Stimulated activated CD4-positive, alpha-beta T cell treated with anti-CD3 and anti-CD28 coated beads, Interleukin-12 subunit alpha, Interleukin-12 subunit beta, amount 100 ng/mL, for 4 hours (primary cell): ENCODE data around the gene EHMT1.
"Not testable (repeated sequence)": the region's sequence is repeated elsewhere in the genome, so short reads cannot be mapped to it uniquely, and the experiment has no call there.

Source experiments
- DNase-seq: peaks from one replicate; pipeline ENCODE4 v3.0.0-alpha.2; 2020

EHMT1 gene

GRCh38 chr9:137793196-137793841, 174.5 kb downstream of the EHMT1 start:
- no peak for DNase-seq

- DNase-seq: no peak
These were observed 176.4 kb downstream of the EHMT1 start for GRCh38 chr9:137795156-137795666.

GRCh38 chr9:137797206-137798120, 178.7 kb downstream of the EHMT1 start:
- DNase-seq: no peak

- no peak for DNase-seq
These were observed 179.3 kb downstream of the EHMT1 start for GRCh38 chr9:137798142-137798541.

- DNase-seq: no peak
These were observed 180.3 kb downstream of the EHMT1 start for GRCh38 chr9:137798901-137799629.

- DNase-seq: no peak
These were observed 180.8 kb downstream of the EHMT1 start for GRCh38 chr9:137799630-137799983.

GRCh38 chr9:137800196-137801022, 181.6 kb downstream of the EHMT1 start:
- no peak for DNase-seq

- DNase-seq: no peak
These were observed 182.2 kb downstream of the EHMT1 start for GRCh38 chr9:137801023-137801319.

- DNase-seq: no peak
These were observed 183.2 kb downstream of the EHMT1 start for GRCh38 chr9:137802021-137802420.

GRCh38 chr9:137802521-137803243, 183.9 kb downstream of the EHMT1 start:
- DNase-seq: no peak

GRCh38 chr9:137804908-137805630, 186.3 kb downstream of the EHMT1 start:
- no peak for DNase-seq

- no peak for DNase-seq
These were observed 189.2 kb downstream of the EHMT1 start for GRCh38 chr9:137807721-137808703.

GRCh38 chr9:137809040-137809576, 190.3 kb downstream of the EHMT1 start:
- no peak for DNase-seq

- not testable (repeated sequence) for DNase-seq
These were observed 191.1 kb downstream of the EHMT1 start for GRCh38 chr9:137809726-137810450.

- no peak for DNase-seq
These were observed 192.6 kb downstream of the EHMT1 start for GRCh38 chr9:137811283-137811870.

- DNase-seq: no peak
These were observed 193.7 kb downstream of the EHMT1 start for GRCh38 chr9:137812356-137813023.

- no peak for DNase-seq
These were observed 194.4 kb downstream of the EHMT1 start for GRCh38 chr9:137813167-137813566.
